Measurements from ENCODE around the gene SEMA4G.

DNA sequence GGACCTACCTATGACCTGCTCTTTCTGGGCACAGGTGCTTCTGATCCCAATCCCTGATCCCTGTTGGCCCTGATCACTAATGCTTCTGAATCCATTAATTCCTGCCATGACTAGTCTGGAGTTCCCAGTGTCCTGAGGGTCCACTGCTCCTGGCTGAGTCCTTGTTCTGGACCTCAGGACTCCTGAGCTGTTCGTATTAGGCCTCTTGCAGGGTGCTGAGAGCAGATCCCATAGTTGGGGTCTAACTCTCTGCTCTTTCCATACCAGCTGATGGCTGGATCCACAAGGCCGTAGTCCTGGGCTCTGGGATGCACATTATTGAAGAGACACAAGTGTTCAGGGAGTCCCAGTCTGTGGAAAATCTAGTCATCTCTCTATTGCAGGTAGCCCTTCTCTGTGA, 11.0 kb downstream of the SEMA4G start:
- no peak for TF ChIP-seq CTCF (conservative IDR thresholded peaks at IDR 0.05; ENCODE audit: low read length)
- TF ChIP-seq EZH2phosphoT487 (IDR thresholded peaks at IDR 0.05; ENCODE audit: borderline replicate concordance): no peak
